H1 (cell line): ENCODE measurements around the gene TTC28. TPM values are rescaled to one million over a fixed set of nuclear protein-coding genes. Genes with fewer than 3 reads are reported as not detected.

Experiments used
- JUN ChIP-seq: IDR thresholded peaks from 2 replicates; pipeline ENCODE4 v1.6.1; 2011; ENCODE audit warnings: low read depth, mild to moderate bottlenecking, improper control_type of control experiment, low read length
- PHF8 ChIP-seq: fragments of 200-600 bp; sonication (generic); conservative IDR thresholded peaks from 2 replicates; pipeline ENCODE4 v1.7.1; 2012; ENCODE audit warnings: low read depth, mild to moderate bottlenecking, inconsistent platforms, low read length, moderate library complexity
- RFX5 ChIP-seq: IDR thresholded peaks from 2 replicates; pipeline ENCODE4 v1.6.1; 2011; ENCODE audit warnings: low read depth, low read length, improper control_type of control experiment, borderline replicate concordance
- TEAD4 ChIP-seq: IDR thresholded peaks from 2 replicates; pipeline ENCODE4 v1.6.1; 2012; ENCODE audit warnings: low read depth, low read length, inconsistent platforms, mixed read lengths
- polyA plus RNA-seq, 7 experiments: library from polyadenylated mRNA; depleted of rRNA in 3 of 7; stranded (reverse) in 5 of 7; unstranded in 2 of 7; fragments of >200 nt in 5 of 7; fragments of 200-250 nt in 2 of 7; gene quantifications; 1 replicate in 5 of 7; 2 replicates in 1 of 7; 4 replicates in 1 of 7; pipeline versions ENCODE4 v1.2.1 to v1.2.3, GENCODE V29; 2011 to 2013; ENCODE audit warnings: missing spikeins in 2 of 7, mixed read lengths in 2 of 7
- total RNA-seq: library from RNA; stranded (reverse); fragmentation: NEBNext Ultra II Directional; extraction: Animal tissue kit (Norgen Biotek cat#: 25700); gene quantifications from 2 replicates; pipeline ENCODE4 v1.2.1, GENCODE V29; 2021
- TF ChIP-seq, protein P1 (sequence below): fragments of 300-600 bp; sonication (generic); IDR thresholded peaks from 2 replicates; pipeline ENCODE4 v1.7.1; 2012; ENCODE audit warnings: low read length, moderate library complexity, mild to moderate bottlenecking, inconsistent platforms; ENCODE audit not compliant: insufficient replicate concordance
- TF ChIP-seq, protein P2 (sequence below): IDR thresholded peaks from 2 replicates; pipeline ENCODE4 v1.6.1; 2011; ENCODE audit warnings: low read length, improper control_type of control experiment

TTC28 gene
- total and polyA plus RNA-seq, 2 of the 8 experiments (the other 6 are each of a cell fraction or from before 2014, with no cell fraction given) = 2.6 to 12.6 TPM

DNA sequence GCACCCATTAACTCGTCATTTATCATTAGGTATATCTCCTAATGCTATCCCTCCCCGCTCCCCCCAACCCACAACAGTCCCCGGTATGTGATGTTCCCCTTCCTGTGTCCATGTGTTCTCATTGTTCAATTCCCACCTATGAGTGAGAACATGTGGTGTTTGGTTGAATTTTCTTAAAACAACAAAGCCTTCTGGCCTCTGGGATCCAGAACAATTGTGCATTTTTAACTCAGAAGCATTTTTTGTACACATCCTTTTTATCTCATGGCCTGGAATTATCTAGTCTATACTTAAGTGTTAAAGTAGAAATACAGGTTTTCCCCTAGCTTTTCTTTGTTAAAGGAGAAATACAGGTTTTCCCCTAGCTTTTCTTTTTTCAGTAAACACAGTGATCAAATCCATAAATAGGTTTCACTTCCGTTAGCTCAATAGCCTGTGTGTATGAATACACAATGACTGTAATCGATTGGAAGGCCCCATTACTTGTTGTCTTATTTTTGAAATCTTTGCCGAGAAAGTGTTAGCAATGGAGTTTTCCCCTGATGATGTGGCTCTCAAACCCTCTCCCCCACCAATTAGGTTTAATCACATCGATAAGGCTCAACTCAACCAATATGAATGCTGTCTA lies 635.0 kb downstream of the TTC28 start (continued):
- TF ChIP-seq, protein P1, sequence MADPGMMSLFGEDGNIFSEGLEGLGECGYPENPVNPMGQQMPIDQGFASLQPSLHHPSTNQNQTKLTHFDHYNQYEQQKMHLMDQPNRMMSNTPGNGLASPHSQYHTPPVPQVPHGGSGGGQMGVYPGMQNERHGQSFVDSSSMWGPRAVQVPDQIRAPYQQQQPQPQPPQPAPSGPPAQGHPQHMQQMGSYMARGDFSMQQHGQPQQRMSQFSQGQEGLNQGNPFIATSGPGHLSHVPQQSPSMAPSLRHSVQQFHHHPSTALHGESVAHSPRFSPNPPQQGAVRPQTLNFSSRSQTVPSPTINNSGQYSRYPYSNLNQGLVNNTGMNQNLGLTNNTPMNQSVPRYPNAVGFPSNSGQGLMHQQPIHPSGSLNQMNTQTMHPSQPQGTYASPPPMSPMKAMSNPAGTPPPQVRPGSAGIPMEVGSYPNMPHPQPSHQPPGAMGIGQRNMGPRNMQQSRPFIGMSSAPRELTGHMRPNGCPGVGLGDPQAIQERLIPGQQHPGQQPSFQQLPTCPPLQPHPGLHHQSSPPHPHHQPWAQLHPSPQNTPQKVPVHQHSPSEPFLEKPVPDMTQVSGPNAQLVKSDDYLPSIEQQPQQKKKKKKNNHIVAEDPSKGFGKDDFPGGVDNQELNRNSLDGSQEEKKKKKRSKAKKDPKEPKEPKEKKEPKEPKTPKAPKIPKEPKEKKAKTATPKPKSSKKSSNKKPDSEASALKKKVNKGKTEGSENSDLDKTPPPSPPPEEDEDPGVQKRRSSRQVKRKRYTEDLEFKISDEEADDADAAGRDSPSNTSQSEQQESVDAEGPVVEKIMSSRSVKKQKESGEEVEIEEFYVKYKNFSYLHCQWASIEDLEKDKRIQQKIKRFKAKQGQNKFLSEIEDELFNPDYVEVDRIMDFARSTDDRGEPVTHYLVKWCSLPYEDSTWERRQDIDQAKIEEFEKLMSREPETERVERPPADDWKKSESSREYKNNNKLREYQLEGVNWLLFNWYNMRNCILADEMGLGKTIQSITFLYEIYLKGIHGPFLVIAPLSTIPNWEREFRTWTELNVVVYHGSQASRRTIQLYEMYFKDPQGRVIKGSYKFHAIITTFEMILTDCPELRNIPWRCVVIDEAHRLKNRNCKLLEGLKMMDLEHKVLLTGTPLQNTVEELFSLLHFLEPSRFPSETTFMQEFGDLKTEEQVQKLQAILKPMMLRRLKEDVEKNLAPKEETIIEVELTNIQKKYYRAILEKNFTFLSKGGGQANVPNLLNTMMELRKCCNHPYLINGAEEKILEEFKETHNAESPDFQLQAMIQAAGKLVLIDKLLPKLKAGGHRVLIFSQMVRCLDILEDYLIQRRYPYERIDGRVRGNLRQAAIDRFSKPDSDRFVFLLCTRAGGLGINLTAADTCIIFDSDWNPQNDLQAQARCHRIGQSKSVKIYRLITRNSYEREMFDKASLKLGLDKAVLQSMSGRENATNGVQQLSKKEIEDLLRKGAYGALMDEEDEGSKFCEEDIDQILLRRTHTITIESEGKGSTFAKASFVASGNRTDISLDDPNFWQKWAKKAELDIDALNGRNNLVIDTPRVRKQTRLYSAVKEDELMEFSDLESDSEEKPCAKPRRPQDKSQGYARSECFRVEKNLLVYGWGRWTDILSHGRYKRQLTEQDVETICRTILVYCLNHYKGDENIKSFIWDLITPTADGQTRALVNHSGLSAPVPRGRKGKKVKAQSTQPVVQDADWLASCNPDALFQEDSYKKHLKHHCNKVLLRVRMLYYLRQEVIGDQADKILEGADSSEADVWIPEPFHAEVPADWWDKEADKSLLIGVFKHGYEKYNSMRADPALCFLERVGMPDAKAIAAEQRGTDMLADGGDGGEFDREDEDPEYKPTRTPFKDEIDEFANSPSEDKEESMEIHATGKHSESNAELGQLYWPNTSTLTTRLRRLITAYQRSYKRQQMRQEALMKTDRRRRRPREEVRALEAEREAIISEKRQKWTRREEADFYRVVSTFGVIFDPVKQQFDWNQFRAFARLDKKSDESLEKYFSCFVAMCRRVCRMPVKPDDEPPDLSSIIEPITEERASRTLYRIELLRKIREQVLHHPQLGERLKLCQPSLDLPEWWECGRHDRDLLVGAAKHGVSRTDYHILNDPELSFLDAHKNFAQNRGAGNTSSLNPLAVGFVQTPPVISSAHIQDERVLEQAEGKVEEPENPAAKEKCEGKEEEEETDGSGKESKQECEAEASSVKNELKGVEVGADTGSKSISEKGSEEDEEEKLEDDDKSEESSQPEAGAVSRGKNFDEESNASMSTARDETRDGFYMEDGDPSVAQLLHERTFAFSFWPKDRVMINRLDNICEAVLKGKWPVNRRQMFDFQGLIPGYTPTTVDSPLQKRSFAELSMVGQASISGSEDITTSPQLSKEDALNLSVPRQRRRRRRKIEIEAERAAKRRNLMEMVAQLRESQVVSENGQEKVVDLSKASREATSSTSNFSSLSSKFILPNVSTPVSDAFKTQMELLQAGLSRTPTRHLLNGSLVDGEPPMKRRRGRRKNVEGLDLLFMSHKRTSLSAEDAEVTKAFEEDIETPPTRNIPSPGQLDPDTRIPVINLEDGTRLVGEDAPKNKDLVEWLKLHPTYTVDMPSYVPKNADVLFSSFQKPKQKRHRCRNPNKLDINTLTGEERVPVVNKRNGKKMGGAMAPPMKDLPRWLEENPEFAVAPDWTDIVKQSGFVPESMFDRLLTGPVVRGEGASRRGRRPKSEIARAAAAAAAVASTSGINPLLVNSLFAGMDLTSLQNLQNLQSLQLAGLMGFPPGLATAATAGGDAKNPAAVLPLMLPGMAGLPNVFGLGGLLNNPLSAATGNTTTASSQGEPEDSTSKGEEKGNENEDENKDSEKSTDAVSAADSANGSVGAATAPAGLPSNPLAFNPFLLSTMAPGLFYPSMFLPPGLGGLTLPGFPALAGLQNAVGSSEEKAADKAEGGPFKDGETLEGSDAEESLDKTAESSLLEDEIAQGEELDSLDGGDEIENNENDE = no peak
- TF ChIP-seq, protein P2, sequence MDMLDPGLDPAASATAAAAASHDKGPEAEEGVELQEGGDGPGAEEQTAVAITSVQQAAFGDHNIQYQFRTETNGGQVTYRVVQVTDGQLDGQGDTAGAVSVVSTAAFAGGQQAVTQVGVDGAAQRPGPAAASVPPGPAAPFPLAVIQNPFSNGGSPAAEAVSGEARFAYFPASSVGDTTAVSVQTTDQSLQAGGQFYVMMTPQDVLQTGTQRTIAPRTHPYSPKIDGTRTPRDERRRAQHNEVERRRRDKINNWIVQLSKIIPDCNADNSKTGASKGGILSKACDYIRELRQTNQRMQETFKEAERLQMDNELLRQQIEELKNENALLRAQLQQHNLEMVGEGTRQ = no peak
- TF ChIP-seq TEAD4 (no peak), JUN (no peak), RFX5 (no peak), PHF8 (no peak)
- TF ChIP-seq, all 59 proteins: peak for 0
